HG03460 (cell line): ENCODE measurements around the gene TUBA1C.
"Not testable (repeated sequence)": the region's sequence is repeated elsewhere in the genome, so short reads cannot be mapped to it uniquely, and the experiment has no call there.

Source experiments
- ATAC-seq: cut with Tn5 transposase; IDR thresholded peaks from one replicate; pipeline ENCODE4 v1.9.1; 2021; ENCODE audit not compliant: unreplicated experiment

The TUBA1C gene

DNA sequence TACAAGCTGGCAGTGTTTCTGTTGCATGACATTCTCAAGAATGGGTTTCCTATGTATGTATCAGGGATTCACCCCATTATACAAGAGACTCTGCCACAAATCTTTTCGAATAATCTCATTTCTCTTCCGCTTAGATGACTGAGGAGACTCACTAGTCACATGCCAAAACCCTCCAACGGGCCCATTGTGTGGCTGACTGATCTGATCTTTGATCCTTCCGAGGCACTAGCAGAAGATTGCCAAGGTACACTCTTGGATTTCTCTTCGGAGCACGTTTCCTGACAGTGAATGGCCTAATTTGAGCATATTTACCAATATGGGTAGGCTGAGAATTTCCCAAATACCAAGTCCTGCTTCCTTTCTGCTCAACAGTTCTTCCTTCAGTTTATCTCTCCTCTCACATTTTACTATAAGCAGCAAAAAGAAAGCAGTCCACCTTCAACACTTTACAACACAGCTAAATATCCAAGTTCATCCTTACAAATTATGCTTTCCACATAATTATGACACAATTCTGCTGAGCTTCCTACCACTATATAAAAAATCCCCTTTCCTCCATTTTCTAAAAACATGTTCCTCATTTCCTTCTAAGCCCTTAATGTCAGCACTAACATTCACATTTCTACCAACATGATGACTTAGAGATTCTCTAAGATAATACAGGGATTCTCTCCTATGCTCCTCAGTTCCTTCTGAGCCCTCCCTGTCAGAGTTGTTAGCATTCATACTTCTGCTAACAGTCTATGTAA lies 41.1 kb downstream of the TUBA1C start:
- ATAC-seq = no peak

GRCh38 chr12:49309386-49309785 lies 44.5 kb downstream of the TUBA1C start:
- no peak for ATAC-seq

GRCh38 chr12:49310451-49311000 lies 45.6 kb downstream of the TUBA1C start:
- ATAC-seq = not testable (repeated sequence)

DNA sequence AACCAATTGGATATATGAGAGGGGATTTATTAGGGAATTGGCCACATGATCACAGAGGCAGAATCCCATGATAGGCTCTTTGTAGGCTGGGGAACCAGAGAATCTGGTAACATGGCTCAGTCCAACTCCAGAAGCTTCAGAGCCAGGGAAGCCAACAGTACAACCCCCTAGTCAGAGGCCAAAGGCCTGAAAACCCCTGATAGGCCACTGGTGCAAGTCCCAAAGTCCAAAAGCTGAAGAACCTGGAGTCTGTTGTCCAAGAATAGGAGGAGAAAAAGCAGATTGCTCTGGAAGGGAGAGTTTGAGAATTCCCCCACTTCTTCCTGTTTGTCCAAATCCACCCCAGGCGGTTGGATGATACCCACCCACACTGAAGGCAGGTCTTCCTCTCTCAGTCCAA lies 49.9 kb downstream of the TUBA1C start:
- ATAC-seq = no peak

GRCh38 chr12:49317118-49317517 lies 52.2 kb downstream of the TUBA1C start:
- not testable (repeated sequence) for ATAC-seq

DNA sequence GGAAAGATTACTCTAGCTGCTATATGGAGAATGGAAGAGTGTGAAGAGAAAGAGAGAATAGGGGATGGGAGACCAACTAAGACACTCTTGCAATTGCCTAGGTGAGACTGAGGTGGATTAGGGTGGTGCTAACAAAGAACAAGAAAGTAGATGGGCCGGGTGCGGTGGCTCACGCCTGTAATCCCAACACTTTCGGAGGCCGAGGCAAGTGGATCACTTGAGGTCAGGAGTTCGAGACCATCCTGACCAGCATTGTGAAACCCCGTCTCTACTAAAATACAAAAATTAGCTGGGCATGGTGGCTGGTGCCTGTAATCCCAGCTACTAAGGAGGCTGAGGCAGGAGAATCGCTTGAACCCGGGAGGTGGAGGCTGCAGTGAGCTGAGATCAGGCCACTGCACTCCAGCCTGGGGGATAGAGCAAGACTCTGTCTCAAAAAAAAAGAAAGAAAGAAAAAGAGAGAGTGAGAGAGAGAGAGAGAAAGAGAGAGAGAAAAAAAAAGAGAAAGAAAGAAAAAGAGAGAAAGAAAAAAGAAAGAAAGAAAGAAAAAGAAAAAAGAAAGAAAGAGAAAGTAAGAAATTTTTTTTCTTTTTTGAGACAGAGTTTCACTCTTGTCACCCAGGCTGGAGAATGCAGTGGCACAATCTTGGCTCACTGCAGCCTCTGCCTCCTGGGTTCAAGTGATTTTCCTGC lies 55.7 kb downstream of the TUBA1C start:
- ATAC-seq = not testable (repeated sequence)

DNA sequence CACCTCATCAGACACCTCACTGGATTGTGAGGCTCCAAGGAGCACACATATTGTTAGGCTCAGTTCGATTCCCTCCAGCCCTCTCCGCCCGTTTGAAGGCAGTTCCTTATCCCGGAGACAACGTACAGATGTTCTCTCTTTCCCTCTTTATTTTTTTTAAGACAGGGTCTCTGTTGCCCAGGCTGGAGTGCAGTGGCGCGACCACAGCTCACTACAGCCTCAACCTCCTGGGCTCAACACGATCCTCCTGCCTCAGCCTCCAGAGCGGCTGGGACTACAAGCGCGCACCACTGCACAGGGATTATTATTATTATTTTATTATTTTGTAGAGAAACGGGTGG lies 57.5 kb downstream of the TUBA1C start:
- no peak for ATAC-seq

GRCh38 chr12:49322708-49323523 lies 58.0 kb downstream of the TUBA1C start, which contains the start of gene TROAP:
TROAP (plus strand) TSS chr12:49323255; CDS start chr12:49323609, 354 bp downstream.
- peak; percentile 98 for ATAC-seq

DNA sequence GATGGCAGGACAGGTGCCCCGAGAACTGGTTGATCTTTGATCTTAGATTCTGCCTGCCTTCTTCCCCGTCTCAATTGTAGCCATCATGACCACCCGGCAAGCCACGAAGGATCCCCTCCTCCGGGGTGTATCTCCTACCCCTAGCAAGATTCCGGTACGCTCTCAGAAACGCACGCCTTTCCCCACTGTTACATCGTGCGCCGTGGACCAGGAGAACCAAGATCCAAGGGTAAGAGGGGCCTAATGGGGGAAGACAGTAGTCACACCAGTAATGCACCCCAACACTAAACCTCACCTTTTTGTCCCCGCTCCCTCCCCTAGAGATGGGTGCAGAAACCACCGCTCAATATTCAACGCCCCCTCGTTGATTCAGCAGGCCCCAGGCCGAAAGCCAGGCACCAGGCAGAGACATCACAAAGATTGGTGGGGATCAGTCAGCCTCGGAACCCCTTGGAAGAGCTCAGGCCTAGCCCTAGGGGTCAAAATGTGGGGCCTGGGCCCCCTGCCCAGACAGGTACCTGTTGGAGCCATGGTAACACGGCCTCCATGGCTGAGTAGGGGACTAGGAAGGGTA lies 58.7 kb downstream of the TUBA1C start:
- no peak for ATAC-seq
